GM18517 (cell line): ENCODE results near the gene SEPTIN5.
"Not testable (repeated sequence)": the region's sequence is repeated elsewhere in the genome, so short reads cannot be mapped to it uniquely, and the experiment has no call there.

Source experiments
- ATAC-seq: cut with Tn5 transposase; IDR thresholded peaks from one replicate; pipeline ENCODE4 v1.9.1; 2021; ENCODE audit warnings: mild to moderate bottlenecking, moderate library complexity; ENCODE audit not compliant: unreplicated experiment

The SEPTIN5 gene

DNA sequence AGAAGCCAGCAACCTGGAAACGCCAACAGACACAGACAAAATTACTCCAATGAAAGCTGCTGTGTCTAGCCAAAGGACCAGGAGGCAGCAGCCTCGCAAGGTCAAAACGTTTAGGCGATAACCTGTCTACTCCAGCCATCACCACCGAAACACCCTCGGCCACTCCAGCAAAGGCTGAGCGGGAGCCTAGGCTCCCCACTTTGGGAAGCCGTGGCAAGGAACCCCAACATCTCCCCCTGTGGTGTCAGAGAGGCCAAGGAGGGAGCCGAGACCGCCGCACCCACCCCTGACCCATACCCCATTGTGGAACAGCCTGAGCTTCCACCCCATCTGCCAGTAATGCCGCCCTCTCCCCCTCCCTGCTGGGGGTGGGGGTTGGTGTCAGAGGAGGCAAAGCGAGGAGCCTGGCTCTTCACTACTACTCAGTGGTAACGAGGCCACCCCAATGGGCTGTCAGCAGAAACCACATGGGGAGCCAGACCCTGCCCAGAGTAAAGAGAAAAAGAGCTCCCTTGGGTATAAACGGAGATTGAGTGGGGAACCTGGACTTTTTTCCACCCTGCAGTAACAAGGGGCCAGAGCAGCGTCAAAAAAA is 33.9 kb upstream of the SEPTIN5 start:
- no peak for ATAC-seq

DNA sequence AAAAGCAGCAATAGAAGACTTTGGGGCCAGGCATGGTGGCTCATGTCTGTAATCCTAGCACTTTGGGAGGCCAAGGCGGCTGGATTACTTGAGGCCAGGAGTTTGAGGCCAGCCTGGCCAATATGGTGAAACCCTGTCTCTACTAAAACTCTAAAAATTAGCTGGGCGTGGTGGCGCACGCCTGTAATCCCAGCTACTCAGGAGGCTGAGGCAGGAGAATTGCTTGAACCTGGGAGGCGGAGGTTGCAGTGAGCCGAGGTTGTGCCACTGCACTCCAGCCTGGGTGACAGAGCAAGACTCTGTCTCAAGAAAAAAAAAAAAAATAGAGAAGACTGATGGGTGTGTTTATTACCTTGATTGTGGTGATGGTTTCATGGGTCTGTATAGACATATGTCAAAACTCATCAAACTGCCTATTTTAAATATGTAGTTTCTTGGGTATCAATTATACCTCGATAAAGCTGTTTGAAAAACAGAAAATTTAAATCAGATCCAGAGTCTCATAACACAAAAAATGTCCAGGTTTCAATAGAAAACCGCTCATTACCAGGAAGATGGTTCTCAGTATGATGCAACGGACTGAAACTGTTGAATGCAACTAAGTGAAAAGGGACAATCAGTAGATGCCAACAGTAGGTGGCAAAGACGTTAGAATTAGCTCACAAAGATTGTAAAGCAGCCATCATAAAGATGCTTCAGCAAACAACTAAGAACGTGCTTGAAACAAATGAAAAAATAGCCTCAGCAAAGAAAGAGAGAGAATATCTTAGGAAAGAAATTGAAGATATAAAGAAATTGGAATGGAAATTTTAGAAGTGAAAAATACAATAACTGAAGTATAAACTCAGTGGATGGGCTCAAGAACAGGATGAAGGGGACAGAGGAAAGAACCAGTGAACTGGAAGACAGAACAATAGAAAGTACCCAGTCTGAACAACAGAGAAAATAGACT is 33.1 kb upstream of the SEPTIN5 start:
- ATAC-seq, result no peak

DNA sequence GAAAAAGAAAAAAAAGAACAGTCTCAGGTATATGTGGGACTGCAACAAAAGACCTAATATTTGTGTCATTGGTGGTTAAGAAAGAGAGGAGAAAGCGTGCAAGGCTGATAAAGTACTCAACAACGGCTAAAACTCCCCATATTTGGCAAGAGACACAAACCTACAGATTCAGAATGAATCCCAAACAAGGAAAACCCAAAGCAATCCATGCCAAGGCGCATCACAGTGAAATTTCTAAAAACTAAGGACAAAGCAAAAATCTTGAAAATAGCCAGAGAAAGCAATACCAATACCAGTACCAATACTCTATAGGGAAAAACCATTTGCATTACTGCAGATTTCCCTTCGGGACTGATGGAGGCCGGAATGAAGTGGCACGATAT is 32.4 kb upstream of the SEPTIN5 start:
- ATAC-seq, result no peak

DNA sequence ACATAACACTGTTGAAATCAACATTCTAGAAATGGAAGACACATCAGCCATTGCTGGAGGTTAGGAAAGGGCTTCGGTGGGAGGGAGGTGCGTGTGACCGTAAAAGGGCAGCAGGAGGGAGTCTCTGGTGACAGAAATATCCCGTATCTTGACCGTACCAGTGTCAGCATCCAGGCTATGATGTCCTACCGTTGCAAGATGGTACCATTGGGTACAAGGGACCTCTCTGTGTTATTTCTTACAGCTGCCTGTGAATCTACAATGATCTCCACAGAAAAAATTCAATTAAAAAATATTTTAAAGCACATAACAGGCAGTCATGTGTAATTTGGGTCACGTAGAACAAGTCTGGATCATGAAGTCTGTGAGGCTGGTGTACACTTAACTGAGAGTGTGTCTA is 27.4 kb upstream of the SEPTIN5 start:
- no peak for ATAC-seq

DNA sequence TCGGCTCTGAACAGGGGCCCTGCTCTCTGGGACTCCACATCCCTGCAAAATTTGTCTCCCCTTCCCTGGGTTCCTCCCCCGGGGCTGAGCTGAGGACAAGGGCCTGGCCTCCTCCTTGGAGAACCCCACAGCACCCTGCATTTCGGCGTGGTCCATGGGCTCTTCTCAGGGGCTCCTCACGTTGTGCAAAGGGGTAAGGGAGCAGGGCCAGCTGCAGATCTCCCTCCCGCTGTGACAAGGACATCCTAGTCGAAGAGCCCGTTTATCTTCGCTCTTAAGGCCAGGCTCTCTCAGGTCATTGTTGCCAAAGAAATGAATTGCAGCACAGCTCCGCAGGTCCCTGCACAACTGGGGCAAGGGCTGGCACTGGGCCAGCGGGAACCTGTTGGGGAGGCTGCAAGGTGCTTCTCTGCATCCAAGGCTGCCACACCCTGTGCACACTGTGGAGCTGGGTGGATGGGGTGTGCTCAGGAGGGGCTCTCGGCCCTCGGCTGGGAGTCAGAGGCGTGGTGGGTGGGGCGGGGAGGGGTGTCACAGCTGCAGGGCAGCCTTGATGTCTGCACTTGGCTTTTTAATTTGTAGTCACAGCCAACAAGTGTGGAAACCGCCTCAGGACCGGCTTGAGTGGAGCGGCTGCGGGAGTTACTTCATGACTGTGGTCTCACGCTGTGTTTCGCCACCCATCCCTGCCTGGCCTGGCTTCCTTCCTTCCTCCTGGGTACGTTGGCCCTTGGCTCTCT is 26.6 kb upstream of the SEPTIN5 start:
- ATAC-seq, result no peak

DNA sequence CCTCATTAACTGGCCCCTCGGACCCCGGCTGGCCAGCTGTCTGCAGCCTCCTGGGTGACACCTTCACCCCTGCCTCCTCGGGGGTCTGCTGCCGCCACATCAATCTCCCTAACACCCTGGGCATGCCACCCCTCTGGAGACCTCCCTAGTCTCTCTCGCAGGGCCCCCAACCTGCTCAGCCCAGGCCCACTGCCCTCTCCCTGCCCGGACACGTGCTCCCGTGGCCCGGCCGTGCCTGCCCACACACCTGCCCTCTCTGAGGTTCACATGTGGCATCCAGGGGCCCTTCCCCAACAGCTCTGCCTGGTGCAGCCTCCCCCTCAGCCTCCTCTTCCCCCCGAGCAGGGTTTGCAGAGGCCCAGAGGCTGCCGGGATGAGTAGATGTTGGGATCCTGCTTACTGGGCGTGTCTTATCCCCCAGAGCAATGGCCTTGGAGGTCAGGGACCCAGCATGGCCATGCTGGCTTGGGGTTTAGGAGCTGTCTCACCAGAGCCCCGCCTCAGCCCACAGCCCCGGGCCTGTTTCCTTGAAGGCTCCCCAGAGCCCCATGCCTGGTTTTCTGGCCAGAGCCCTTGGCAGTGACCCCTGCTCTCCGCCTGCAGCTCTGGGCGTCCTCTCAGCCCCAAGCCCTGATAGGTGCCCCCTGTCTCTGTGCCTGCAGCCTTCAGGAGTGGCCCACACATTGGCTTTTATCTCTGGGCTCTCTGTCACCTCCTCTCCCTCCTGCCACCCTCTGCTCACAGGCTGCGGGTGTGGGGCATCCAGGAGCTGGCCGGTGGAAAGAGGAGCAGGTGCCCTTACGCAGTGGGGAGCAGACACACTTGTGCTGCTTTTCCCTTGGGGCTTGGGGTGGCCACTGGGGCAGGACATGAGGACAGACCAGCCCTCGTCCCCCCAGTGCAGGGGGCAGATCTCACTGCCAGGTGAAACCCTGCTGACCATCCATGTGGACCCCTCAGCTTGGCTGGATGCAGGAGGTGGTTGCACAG is 25.7 kb upstream of the SEPTIN5 start:
- ATAC-seq, result no peak

DNA sequence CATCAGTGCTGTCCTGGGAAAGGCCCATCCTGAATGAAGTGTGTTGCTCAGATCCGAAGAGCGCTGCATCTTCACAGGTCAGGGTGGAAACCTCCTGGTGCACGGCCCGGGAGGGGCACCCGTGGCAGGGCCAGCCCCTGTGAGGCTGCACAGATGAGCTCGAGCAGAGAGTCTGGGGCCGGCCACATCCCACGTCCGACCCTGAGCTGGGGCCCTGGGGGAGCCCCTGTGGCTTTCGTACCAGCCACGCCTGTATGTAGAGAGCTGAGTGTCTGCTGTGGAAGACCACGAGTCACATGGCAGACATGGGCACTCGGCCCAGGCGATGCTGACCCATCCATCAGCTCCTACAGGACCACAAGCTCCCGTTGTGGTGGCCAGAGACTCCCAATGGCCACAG is 24.9 kb upstream of the SEPTIN5 start:
- ATAC-seq, result no peak

DNA sequence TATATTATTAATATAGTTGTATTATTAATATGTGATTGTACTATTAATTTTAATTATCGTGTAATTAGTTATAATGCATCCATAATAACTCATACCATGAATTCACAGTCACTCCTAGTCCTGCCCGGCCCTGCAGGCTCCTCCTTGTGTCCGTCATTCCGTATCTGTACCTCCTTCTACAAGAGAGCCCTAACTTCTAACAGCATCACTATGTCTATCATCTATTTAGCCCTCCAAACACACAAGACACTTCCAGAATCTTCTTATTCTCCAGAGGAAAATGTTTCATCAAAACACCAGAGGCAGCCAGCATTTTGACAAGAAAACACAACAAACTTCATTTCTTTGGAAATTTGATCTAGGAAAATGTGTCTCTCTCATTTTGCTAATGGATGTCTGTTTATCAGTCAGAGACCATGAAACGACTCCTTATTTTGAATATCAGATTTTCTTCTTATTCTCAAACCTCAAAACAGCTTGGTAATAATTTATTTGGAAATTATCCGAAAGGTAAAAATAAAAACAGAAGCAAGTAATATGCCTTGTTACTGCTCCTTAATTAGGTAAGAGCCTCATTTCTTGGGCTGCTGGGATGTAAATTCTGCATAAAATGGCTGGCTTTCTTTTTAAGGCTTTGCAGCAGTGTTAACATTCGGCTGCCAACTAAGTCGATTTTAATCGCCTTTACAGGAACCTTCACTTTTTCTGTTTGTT is 23.1 kb upstream of the SEPTIN5 start:
- no peak for ATAC-seq

DNA sequence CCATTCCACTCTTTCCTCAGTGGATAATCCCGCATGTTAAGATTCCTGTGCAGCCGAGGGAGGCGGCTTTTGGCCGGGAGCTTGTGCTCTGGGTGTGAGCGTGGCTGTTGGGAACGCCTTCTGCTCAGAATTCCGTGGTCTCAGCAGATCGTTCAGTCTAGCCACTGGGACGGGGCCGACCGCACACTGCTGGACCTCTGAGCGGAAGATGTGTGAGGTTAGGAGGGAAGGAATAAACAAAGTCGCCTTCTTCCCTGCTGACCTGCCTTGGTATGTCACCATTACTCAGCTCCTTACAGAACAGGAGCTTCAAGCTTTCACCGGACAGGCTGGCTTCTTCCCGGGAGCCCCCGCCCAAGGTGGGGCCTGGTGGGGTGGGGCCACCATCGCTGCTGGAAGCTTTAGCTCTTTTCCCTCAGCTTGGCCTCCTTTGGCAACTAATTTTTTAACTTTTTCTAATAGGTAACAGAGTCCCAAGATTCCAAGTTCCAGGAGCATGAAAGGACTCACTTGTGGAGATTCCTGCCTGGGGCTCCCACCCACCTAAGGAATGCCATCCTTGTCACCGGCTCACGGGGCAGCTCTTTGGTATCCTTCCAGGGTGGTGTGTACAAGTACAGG is 22.5 kb upstream of the SEPTIN5 start:
- no peak for ATAC-seq

DNA sequence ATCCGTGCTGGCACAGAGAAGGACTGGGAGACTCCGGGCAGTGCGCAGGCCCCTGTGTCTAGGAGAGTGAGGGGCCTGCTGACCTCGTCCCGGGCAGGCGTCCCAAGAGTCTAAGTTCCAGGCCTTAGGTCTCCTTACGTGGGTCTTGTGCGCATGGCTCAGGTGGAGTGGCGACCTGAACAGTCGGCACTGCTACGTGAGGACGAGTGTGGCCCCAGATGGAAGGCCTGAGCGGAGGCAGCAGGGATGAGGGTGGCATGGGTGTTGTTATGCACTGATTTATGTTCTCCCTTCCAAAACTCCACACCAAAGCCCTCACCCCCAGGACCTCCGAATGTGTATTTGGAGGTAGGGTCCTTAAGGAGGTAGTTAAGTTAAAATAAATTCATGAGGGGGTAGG is 20.7 kb upstream of the SEPTIN5 start:
- ATAC-seq, result no peak

DNA sequence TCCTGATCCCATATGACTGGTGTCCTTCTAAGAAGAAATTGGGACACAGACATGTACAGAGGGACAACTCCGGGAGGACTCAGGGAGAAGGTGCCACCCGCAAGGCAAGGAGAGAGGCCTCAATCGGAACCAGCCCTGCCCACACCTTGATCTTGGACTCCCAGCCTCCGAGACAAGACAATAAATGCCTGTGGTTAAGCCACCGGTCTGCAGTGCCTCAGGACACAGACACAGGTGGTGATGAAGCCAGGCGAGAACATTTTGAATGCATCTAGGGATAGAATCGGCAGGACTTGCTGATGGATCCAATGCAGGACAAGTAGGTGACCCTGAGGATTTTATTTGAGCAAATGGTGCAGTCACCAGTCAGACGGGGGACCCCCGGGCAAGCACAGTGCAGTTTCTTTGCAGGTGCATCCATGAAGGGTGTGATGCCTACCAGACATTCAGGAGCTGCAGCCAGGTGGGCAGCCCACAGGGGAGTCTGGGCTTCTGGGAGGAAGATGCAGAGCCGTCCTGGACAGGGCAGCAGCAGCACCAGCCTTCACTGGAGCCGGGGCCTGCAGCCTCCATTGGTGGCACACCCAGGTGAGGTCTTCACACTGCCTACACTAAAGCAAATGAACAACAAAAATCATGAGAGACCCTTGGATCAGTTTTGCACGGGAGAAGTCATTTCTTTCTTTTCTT is 20.2 kb upstream of the SEPTIN5 start:
- ATAC-seq, result no peak

DNA sequence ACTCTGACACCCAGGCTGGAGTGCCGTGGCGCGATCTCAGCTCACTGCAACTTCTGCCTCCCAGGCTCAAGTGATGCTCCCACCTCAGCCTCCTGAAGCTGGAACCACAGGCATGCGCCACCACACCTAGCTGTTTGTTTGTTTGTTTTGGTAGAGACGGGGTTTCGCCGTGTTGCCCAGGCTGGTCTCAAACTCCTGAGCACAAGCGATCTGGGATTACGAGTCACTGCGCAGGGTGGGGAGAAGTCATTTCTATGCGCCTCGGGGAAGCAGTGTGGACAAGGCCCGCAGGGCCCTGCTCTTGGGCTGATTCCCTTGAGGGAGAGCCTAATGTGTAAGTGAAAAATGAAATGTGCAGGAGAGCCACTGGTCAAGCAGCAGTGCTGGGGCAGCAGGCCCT is 19.6 kb upstream of the SEPTIN5 start:
- ATAC-seq, result no peak

DNA sequence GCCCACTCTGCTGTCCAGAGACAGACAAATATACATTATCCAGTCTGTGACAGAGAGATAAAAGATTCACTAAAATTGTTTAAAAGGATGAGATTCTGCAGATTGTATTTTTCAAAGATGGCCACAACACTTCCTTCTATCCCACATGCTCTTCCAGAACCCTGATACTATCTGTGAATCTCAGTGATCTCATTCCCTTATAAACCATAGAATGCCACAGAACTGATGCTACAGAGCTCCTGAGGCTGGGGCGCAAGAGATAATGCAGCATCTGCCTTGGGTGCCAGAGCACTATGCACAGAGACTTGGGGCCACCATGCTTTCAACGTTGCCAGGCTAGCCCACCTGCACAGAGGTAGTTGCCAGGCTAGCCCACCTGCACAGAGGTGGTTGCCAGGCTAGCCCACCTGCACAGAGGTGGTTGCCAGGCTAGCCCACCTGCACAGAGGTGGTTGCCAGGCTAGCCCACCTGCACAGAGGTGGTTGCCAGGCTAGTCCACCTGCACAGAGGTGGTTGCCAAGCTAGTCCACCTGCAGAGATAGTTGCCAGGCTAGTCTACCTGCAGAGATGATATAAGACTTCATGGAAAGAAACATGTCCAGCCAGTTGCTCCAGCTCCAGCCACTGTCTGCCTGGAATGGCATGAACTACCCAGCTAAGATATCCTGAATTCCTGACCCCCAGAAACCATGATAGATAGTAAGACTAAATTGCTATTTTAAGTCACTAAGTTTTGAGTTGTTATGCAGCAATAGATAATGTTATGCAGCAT is 17.6 kb upstream of the SEPTIN5 start:
- ATAC-seq, result no peak

DNA sequence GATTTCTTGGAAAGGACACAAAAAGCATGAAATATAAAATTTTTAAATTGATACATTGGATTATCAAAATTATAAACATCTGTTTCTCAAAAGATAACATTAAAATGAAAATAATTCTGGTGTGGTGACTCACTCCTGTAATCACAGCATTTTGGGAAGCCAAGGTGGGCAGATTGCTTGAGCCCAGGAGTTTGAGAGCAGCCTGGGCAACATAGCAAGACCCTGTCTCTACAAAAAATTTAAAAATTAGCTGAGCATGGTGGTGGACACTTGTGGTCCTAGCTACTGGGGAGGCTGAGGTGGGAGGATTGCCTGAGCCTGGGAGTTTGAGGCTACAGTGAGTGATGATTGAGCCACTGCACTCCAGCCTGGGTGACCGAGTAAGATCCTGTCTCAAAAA is 16.4 kb upstream of the SEPTIN5 start:
- not testable (repeated sequence) for ATAC-seq

DNA sequence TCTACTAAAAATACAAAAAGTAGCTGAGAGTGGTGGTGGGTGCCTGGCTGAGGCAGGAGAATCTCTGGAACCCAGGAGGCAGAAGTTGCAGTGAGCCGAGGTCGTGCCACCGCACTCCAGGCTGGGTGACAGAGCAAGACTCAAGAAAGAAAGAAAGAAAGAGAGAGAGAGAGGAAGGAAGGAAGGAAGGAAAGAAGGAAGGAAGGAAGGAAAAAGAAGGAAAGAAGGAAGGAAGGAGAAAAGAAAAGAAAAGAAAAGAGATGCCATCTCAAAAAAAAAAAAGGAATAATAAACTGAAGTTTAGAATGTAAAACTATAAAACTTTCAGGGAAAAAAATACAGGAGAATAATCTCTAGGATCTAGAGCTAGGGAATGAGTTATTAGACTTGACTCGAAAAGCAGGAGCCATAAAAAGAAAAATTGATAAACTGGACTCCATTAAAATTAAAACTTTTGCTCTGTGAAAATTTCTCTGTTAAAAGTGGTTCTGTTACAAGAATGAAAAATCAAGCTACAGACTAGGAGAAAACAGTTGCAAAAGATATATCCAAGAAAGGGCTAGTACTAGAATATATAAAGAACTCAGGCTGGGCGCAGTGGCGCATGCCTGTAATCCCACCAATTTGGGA is 13.4 kb upstream of the SEPTIN5 start:
- ATAC-seq, result no peak

DNA sequence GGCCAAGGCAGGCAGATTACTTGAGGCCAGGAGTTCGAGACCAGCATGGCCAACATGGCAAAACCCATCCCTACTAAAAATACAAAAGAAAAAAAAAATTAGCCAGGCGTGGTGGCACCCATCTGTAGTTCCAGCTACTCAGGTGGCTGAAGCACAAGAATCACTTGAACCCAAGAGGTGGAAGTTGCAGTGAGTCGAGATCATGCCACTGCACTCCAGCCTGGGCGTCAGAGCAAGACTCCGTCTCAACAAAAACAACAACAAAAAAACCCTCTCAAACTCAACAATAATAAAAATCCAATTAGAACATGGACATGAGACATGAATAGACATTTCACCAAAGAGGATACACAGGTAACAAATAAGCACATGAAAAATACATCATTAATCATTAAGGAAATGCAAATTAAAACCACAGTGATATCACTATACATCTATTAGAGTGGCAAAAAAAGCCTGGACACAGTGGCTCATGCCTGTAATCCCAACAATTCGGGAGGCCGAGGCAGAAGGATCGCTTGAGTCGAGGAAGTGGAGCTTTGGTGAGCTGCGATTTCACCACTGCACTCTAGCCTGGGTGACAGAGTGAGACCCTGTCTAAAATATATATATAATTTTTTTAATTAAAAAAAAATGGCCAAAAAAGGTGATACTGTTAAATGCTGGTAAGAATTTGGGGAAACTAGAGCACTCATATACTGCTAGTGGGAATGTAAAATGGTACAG is 12.7 kb upstream of the SEPTIN5 start:
- ATAC-seq, result no peak

DNA sequence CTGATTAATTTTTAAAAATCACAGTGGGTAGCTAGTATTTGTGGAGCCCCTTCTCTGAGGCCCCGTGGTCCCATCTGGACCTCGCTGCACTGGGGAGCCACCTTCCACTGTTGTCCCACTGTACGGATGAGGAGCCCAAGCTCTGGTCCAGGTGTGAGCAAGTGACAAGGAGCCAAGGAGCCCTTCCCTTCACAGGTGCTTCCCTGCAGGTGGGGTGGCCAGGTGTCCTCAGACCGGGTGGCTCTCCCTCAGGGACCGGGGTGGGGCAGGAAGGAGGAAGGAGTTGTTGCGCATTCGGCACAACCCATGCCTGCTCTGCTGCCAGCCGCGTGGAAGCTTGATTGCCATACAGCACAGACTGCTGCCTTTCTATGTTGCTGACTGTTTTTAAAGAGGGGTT is 10.4 kb upstream of the SEPTIN5 start:
- ATAC-seq, result no peak
